Activated T-cell treated with anti-CD3 and anti-CD28 coated beads, Interleukin-2, amount 50 U/mL, for 48 hours (primary cell): ENCODE data around the gene PTGES3.

Experiments used
- DNase-seq, 2 experiments: peaks; one replicate each; pipeline ENCODE4 v3.0.0-alpha.2; 2020

PTGES3 gene

GRCh38 chr12:56626701-56627100 is 61.4 kb downstream of the PTGES3 start:
- DNase-seq: no peak

GRCh38 chr12:56622535-56622934 is 65.5 kb downstream of the PTGES3 start:
- DNase-seq: no peak

- DNase-seq: no peak
Measured at GRCh38 chr12:56616925-56617324, 71.2 kb downstream of the PTGES3 start.

- no peak for DNase-seq
Measured at GRCh38 chr12:56616244-56616643, 71.8 kb downstream of the PTGES3 start.

GRCh38 chr12:56614627-56615026 is 73.5 kb downstream of the PTGES3 start:
- DNase-seq: no peak
